HG02884 (cell line): Measurements from ENCODE around the gene TMEM132C.

Source experiments
- ATAC-seq: cut with Tn5 transposase; IDR thresholded peaks from one replicate; pipeline ENCODE4 v1.9.1; 2021; ENCODE audit warnings: mild to moderate bottlenecking, moderate library complexity; ENCODE audit not compliant: unreplicated experiment

The TMEM132C gene

DNA sequence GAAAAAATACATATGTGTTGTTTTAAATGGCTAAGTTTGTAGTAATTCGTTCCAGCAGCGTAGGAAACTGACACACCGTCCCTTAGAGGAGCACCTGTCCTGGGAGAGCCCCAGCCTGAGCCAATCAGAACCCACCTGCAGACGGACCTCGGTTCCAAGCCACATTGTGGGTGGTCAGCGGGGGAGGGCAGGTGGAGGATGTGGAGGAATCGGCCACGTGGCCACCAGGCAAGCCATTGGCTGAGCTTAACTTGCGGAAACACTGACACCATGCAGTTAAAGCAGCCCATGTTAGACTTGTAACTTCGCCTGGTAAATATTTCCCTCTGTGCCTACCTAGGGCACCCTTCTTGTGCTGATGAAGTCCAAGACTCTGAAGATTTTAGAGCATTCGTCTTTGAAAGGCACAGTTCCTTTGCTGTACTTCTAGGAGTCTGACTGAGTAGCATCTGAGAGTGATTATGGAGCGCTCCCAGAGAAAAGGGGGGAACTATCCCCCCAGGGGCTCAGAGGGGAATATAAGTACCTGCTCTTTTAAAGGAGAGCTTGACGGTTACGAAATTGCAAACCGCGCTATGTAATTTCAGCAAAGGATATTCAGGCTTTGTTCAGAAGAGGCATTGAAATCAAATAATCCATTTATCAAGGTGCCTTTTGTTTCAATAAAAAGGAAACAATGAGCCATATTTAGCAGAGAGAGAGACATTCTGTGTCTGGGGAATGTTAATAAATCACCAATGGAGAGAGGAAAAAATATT lies 135.7 kb downstream of the TMEM132C start:
- ATAC-seq: no peak

DNA sequence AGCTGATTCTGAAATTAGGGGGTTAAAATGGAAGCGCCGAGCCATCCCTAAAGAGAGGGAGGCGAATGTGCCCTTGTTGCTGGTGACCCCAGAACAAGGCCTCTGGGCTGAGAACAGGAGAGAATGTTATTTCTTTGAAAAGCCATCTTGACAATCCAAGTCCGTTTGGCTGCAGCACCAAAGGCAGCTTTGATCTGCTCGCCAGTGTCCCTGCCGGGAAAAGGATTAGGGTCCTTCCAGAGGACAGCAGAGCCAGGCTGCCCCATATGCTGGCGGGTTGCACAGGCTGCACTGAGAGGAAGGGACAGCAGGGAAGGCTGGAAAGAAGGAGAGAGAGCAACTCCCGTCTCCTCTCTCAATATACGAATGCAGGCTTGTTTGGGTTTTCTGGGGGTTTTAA lies 141.7 kb downstream of the TMEM132C start:
- ATAC-seq: no peak

DNA sequence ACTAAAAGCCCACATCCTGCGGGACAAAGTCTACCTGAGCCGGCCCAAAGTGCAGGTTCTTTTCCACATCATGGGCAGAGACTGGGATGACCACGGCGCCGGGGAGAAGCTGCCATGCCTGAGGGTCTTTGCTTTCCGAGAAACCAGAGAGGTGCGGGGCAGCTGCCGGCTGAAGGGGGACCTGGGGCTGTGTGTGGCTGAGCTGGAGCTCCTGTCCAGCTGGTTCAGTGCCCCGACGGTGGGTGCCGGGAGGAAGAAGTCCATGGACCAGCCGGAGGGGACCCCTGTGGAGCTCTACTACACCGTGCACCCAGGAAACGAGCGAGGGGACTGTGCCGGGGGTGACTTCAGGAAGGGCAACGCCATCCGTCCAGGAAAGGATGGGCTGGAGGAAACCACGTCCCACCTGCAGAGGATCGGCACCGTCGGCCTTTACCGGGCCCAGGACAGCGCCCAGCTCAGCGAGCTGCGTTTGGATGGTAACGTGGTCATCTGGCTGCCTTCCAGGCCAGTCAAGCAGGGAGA lies 148.1 kb downstream of the TMEM132C start:
- ATAC-seq: no peak

DNA sequence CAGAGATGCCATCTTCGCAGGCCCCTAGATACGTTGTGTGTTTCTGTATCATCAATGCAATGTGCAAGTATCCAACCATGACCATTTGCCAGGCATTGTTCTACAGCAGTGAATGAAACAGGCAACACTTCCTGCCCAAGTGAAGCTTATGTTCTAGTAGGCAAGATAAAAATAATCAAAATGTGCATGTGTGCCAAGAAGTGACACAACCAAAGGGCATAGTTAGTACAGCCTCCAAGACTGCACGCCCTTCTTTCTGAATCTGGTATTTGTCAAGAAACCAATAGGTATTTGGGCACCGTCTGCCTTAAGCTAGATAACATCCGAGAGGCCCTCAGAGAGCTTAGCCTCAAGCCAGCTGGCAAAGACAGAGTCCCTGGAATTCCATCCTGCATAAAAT lies 152.0 kb downstream of the TMEM132C start:
- no peak for ATAC-seq

DNA sequence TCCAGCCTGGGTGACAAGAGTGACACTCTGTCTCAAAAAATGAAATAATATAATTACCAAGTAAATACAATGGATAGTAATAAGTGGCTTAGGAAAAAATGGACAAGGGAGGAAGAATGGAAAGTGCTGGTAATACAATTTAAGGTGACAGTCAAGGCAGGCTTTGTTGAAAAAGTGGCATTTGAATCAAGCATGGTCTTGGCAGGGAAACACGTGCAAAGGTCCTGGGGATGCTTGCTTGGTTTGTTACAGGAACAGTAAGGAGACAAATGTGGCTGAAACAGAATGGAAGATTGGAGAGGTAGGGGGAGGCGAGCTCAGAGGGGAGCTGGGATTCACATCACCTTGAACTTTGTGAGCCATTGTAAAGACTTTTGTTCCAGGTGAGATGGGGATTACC lies 153.2 kb downstream of the TMEM132C start:
- ATAC-seq: no peak

DNA sequence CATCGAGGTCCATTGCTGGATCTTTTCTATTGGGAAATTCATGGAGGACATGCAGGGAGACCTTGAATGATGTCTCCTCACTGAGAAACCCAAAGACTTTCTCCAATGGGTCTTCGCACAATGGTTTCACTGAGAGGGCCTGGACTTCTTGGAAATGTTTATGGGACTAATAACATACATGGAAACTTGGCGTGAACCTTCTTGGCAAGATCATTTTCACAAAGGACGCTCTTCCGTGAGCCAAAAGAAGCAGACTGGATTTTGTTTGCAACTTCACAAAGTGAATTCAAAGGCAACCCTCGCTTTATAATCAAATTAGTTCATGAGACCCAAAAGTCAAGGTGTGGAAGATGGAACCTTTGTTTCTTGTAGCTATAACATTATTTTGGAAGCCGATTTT lies 154.4 kb downstream of the TMEM132C start:
- no peak for ATAC-seq

DNA sequence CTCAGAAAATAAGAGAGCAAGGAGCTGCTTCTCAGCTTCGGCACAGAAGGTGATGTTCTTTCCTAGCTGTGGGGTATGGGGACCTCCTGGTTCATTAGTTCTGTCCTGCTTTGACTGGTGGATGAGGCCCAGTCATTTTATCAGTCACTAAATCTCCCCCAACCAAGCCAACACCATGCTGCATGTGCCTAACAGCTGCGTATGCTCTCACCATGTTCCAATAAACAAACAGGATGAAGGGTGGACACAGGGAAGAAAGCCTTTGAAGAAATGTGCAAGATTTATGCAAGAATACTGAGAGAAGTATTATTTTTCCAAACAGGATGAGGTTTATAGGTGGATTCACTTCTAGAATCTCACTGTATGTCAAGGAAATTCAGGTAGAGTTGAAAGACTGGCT lies 156.2 kb downstream of the TMEM132C start:
- ATAC-seq: no peak

DNA sequence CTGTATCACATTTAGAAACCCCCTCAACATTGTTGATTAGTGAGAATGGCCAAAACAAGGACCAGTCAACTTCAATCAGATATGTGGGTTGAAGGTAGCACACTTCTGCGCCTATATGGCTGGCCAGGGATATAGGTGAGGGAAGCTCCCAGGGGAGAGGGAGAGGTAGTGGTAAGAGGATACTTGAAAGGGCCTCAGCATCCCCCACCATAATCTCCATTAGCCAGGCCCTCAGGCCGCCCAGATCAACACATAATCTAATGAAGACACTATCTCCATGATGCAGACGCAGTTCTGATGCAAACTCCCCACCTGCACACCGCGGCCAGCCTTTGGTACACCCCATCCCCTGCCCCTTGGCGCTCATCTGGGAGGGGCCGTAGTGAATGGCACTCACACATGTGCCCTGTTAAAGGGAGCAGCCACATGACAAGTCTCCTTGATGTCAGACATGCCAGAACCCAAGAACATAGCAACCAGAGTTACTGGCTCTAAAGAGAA lies 158.0 kb downstream of the TMEM132C start:
- ATAC-seq: no peak

DNA sequence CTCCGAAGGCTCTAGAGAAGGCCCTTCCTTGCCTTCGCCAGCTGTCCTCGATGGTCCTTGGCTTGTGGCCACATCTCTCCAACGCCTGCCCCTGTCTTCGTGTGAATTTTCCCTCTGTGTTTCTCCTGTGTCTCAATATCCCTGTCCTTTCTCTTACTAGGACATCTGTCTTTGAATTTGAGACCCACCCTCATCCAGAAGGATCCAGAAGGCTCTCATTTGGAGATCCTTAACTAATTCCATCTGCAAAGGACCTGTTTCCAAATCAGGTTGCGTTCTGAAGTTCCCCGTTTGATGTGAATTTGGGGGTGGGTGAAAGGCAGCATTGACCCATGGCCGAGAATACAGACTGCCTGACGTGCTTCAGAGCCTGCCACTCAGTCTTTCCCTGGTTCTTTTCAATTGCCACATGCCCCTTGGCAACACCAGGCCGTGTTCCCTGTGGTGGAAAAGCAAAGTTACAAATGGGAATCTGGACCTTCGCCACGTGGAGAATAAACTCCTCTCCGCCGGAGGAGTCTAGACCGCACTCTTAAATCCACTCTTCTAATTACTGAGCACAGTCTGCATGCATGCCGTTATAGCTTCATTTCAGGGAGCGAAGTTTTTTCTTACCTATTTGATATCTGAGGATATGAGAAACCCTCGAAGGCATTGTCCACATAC lies 158.8 kb downstream of the TMEM132C start:
- ATAC-seq: no peak

DNA sequence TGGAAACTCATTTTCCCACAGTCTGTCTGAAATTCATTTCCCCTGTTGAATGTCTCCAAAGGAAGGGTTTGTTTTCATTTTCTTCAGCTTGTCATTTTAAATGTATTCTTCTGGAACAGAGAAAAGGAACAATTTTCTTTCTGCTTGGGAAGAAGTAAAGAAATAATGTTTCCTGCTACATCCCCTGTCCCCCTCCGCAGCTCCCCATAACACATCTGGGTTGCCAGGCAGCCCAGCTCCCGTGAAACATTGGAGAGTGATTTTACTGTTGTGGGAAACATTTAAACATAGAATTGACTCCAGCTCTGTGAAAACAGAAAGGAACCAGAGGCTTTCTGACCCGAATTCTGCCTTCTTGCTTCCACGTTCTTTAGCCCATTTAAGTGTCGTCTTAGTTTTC lies 159.5 kb downstream of the TMEM132C start:
- ATAC-seq: no peak

DNA sequence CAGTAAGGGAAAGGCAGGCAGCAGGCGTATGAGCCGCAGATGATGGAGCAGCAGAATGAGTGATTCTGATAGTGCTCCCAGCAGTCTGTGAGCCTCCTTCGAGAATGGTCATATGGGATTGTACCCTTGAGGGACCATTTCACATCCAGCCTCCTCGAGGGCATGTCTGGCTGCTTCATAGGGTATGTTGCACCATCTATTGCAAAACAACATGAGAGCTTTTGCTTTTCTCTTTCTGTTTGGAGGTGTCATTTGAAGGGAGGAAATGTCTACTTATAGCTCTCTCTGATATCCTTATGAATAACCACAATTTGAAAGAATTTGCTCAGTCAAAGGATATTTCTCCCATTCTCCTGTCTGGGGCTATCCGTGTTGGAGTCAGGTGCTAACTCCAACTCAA lies 172.8 kb downstream of the TMEM132C start:
- ATAC-seq: no peak

DNA sequence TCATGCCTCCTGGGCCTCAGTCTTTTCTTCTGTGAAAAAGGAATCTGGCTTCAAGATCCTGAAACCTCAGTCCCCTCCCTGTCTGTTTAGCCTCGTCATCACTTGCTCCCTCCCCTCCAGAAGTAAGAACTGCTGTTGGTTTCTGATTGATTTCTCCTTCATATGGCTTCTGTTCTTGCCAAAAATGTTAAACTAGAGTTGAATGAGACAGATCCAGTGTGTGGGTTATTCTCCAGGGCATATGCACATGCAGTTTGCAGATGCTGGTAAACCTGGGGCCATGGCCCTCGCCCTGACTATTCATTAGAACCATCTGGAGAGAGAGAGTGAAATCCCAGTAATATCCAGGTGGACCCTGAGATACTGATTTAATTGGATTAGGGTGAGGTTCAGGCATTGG lies 175.1 kb downstream of the TMEM132C start:
- ATAC-seq: no peak

DNA sequence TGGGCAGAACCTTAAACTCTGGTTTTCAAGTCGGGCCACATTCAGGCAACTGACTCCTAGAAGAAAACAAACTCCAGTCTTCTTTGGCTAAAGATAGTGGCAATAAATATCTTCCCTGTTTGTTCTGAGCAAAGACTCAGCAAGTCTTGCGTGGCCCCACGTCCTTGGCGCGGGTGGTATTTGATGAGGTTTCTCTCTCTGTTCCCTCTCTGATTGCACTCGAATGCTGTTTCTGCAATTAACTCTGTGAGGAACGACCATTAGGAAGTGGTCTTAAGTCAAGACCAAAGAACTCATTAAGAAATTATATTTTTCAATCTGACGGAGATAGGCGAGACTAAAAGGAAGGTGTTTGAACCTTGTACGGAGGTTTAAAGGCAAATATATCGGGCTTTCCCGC lies 177.6 kb downstream of the TMEM132C start:
- no peak for ATAC-seq

DNA sequence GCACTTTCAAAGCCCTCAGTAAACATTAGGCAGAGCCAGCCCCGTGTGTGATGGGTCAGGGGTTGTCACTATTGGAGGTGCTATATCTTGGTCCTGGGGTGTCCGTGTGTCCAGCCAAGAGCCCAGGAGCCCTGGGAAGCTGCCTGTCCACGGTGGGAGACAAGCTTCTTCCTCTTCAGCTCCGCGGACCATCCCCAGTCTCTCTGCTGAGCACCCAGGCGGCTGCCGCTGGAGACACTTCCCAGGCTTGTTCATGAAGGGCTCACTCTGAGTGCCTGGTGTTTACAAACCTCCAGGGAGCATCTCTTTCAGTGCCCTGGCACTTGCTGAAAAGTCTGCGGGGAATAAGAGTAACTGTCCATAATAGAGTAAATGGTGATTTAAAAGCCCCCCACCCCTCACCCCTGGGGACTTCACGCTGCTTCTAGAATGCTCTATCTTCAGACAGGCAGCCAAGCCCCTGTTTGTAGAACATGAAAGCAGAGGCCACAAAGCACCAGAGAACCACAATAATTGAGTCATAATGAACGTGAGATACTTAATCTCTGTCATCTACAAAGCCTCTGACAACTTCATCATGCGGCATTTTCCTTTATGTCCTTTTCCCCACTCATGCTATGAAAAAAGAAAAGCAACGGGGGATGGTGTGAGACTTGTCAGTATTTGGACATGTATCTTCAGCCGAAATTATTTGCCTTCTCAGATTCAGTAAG lies 178.6 kb downstream of the TMEM132C start:
- ATAC-seq: no peak

DNA sequence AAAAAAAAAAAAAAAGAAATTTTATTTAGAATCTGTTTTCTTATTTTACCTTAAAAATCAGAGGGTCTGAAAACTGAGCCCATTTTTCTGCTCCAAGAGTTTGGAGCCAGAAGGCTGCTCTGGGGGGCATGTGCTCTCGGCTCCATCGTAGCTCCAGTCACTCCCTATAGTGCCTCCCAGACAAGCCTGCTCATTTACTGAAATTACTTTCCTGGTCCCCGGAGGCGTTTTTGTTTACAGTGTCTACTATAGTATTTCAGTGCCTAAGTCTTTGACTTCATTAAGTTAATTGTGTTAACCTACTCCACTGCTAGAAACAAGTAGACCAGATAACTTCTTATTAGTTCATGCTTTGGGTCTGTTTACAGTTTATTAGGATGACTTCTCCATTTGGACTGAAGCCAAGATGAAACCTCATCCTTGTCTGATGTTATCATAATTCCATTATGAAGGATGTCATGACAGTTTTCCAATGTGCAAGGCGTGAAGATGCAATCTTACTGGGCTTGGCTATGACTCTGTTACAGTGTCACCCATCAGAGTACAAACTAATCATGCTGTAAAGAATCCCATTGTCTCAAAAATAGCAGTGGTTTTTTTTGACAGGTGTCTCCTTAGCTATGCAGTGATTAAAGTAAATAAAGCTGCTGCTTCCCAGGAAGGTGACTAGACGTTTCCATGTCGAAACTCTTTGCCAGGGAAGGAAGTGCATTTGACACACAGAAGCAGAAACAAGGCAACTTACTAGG lies 182.3 kb downstream of the TMEM132C start:
- ATAC-seq: no peak

DNA sequence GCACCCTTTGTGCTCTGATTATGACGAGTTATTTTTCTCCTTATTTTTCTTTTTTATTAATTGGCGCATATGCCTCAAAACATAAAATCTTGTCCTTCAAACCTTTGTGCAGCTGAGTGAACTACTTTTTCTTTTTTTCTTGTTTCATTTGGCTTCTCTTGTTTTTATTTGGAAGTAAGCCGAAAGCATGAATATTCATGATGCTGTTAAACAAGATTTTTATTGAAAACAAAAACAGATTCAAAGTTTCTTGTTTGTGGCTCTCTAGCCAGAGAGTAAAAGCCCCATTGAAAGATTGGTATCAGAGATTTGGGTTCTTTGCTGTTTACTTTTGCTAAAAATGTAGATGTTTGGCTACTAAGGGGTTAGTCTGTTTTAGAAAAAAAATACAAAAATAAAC lies 183.8 kb downstream of the TMEM132C start:
- ATAC-seq: no peak

DNA sequence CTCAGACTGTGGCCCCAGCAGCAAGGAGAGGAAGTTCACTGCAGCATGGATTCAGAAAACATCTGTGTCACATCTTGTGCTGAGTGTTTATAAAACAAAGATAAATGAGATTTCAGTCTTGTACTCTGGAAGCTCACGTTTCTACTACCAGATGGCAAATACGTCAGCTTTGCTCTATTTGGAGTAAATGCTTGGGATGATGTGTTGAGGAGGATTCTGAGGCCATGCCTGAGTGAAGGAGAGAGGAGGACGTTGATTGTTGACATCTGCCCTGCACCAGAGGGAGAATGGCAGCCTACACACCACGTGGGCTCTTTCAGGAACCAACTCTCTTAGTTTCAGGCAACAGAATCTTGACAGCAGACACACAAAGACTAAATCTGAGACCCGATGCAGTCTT lies 188.9 kb downstream of the TMEM132C start:
- ATAC-seq: no peak

DNA sequence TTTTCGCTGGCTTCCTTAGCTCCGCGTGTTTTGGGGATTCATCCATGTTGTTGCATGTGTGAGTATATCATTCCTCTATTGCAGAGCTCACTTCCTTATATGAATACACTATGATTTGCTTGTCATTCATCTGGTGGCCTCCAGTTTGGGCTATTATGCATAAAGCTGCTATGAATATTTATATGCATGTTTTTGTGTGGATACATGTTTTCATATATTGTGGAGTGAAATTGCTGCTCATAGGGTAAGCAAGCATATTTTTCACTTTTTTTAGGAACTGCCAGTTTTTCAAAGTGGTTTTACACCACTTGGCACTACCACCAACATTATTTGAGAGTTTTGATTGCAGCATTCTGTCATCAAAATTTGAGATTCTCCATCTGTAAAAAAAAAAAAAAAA lies 190.0 kb downstream of the TMEM132C start:
- ATAC-seq: no peak

DNA sequence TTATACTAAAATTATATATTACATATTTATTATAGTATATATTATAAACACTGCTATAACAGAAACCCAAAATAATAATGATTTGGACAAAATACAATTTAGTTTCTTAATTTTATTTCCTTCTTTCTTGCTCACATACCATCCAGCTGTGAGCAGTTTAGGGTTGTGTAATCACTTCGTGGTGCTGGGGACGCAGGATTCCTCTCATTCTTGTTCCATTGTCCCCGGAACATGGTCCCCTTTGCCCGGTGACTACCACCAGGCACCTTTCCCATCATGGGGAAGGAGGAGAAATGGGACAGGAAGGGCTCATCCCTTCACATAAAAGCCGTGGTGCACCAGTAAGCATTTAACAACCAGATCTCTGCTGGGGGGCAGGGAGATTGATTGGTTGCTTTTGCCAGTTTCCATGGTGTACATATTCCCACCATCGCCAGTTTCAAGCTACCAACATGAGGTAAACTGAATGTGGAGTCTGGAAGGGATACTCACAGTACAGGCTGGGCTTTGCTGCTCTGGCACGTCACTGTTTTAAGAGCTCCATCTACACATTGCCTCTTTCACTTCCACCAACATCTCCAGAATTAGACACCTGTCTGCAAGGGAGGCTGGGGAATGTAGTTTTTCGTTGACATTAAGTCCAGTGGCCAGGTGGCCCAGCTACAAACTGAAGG lies 191.5 kb downstream of the TMEM132C start:
- no peak for ATAC-seq

DNA sequence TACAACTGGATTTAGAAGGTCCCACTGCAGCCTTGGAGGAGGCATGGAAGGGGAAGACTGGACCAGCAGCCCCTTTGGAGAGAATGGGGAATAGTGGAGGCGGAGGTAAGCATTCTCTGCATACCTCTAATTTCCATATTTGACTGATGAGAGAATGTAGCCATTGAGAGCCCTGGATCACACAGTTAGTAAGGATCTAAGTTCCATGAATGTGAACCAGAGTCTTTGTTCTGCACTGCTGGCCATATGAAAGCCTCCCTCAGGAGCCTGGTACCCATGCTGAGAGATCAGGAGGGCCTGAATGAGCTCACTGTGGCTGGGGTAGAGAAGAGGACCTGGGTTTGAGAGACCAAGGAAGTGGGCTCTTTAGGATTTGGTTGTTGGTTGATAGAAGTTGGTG lies 192.1 kb downstream of the TMEM132C start:
- ATAC-seq: no peak
